Neutrophil (primary cell): ENCODE results near the gene TSPAN9.

Source experiments
- H3K27ac ChIP-seq: fragments of 200-600 bp; sonication (generic); 2 replicates; pipeline ENCODE4 v1.5.1; 2016; ENCODE audit warnings: mild to moderate bottlenecking, moderate library complexity
- H3K27me3 ChIP-seq: fragments of 200-600 bp; sonication (generic); 2 replicates; pipeline ENCODE4 v1.6.0; 2016; ENCODE audit warnings: mild to moderate bottlenecking
- H3K36me3 ChIP-seq: fragments of 200-600 bp; sonication (generic); 2 replicates; pipeline ENCODE4 v1.5.1; 2017
- H3K4me1 ChIP-seq, 2 experiments: fragments of 200-600 bp in 1 of 2; sonication (generic) in 1 of 2; 1 replicate in 1 of 2; 2 replicates in 1 of 2; pipeline versions ENCODE4 v1.5.1 to v1.6.1; 2013 to 2016; ENCODE audit warnings: low read depth in 1 of 2, low read length in 1 of 2, mild to moderate bottlenecking in 1 of 2, moderate library complexity in 1 of 2; ENCODE audit not compliant: control insufficient read depth in 1 of 2, insufficient read depth in 1 of 2
- H3K4me3 ChIP-seq, 2 experiments: fragments of 200-600 bp in 1 of 2; sonication (generic) in 1 of 2; 1 replicate in 1 of 2; 2 replicates in 1 of 2; pipeline ENCODE4 v1.5.1; 2013 to 2016; ENCODE audit warnings: low read depth in 1 of 2, low read length in 1 of 2, mild to moderate bottlenecking in 1 of 2, moderate library complexity in 1 of 2
- H3K9me3 ChIP-seq: fragments of 200-600 bp; sonication (generic); 2 replicates; pipeline ENCODE4 v1.5.1; 2016
- TF ChIP-seq, protein P1 (sequence below): fragments of 200-600 bp; sonication (generic); IDR thresholded peaks from 2 replicates; pipeline ENCODE4 v1.5.1; 2016; ENCODE audit warnings: antibody characterized with exemption

TSPAN9 gene

DNA sequence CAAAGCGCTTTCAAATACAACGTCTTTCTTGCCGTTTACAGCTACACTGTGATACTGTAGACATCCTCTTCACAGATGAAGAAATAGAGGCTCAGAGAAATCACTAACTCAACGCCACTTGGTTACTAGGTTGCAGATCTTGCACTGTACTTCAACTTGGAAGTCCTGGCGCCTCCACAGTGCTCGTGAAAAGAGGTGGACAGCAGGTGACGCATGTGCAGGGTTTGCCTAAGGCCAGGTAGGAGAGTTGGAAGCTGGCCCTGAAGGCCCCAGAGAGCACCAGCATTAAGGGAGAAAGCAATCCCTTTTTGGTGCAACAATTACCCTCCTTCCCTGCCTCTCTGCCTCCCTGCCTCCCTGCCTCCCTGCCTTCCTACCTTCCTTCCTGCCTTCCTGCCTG, 22.8 kb upstream of the TSPAN9 start:
- Histone ChIP-seq H3K27me3 (peaks cover 32% of the 10 kb centered on the region), H3K4me3 (no peak overlapping the region), H3K4me1 (no peaks in the 10 kb centered on the region), H3K9me3 (no peaks in the 10 kb centered on the region), H3K27ac (no peak overlapping the region), H3K36me3 (no peaks in the 10 kb centered on the region)
- TF ChIP-seq, protein P1, sequence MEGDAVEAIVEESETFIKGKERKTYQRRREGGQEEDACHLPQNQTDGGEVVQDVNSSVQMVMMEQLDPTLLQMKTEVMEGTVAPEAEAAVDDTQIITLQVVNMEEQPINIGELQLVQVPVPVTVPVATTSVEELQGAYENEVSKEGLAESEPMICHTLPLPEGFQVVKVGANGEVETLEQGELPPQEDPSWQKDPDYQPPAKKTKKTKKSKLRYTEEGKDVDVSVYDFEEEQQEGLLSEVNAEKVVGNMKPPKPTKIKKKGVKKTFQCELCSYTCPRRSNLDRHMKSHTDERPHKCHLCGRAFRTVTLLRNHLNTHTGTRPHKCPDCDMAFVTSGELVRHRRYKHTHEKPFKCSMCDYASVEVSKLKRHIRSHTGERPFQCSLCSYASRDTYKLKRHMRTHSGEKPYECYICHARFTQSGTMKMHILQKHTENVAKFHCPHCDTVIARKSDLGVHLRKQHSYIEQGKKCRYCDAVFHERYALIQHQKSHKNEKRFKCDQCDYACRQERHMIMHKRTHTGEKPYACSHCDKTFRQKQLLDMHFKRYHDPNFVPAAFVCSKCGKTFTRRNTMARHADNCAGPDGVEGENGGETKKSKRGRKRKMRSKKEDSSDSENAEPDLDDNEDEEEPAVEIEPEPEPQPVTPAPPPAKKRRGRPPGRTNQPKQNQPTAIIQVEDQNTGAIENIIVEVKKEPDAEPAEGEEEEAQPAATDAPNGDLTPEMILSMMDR = no peak

DNA sequence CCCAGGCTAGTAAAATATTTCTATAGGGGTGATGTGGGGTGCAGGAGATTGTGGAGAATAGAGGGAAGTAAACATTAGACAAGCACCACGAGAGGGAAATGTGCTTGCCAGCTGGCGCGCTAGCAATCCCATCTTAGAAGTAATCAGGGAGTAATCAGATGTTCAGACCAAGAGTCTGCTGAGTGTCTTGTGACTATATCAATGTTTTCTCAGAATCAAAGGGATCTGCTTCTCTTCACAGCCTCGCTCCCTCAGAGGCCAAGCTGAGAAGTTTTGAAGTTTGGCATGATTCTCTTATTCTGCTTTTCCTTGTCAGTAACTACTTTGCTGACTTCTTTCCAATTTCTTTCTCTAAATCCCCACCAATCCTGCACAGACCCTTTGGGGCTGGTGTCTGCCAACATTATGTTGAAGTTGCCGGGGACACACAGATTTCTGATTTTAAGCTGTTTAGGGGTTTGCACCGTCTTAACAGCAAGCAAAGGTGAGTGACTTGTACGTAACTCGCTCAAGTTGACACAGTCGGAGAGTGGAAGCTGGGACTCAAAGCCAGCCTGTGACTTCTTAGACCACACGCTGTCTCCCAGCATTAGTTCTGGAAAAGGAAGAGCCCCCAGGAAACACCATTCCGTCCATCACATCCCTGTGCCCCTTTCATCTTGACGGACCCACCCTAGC, 22.0 kb upstream of the TSPAN9 start:
- peaks cover 24% of the 10 kb centered on the region for H3K27me3 ChIP-seq
- TF ChIP-seq, protein P1 = no peak
- H3K4me3 ChIP-seq = no peak overlapping the region
- H3K27ac ChIP-seq = no peak overlapping the region
- no peaks in the 10 kb centered on the region for H3K4me1 ChIP-seq
- H3K36me3 ChIP-seq = no peaks in the 10 kb centered on the region
- H3K9me3 ChIP-seq = no peaks in the 10 kb centered on the region

DNA sequence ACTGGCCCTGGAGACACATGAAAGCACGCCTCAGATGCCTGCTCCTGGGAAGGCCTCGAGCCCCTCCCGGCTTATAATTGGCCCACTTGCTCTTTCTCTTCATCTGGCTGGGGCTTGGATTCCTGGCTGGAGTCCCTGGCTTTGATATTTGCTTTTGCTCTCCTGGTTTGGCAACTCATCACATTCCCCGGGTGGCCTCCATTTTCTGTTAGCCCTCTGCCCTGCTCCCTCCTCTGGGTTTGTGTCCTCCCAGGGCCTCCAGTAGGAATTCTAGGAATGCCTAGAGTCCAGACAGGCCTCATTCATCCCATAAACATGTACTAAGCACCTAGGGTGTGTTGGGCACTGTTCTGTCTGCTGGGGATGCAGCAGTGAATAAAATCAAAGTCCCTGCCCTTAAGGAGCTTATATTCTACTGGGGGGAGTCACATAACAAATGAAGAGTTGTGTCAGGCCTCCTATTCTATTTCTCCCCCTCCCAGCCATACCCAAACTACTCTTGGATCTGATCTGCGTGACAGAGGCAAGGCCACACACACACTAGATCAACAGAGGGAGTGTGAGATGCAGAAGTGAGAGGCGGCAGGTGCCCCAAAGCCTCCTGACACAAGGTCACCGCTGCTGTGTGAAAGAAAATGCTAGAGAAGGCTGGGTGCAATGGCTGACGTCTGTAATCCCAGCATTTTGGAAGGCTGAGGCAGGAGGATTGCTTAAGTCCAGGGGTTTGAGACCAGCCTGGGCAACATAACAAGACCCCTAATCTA, 21.3 kb upstream of the TSPAN9 start:
- H3K4me3 ChIP-seq = no peak overlapping the region
- no peak overlapping the region for H3K27ac ChIP-seq
- TF ChIP-seq, protein P1 = no peak
- H3K27me3 ChIP-seq = peaks cover 28% of the 10 kb centered on the region
- H3K36me3 ChIP-seq = no peaks in the 10 kb centered on the region
- H3K9me3 ChIP-seq = no peaks in the 10 kb centered on the region
- H3K4me1 ChIP-seq = no peaks in the 10 kb centered on the region

DNA sequence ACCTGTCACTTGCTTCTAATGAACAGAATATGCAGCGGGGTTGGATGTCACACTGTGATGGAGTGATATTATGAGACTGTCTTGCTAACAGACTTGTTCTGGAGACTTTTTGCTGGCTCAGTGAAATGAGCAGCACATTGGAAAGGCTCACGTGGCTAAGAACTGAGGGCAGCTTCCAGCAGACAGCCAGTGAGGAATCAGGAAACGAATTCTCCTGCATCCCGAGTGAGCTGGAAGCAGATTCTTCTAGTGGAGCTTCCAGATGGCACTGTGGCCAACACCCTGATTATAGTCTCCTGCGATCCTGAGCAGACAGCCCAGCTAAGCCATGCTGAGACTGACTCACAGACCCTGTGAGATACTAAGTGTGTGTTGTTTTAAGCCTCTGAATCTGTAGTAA, 16.1 kb upstream of the TSPAN9 start:
- Histone ChIP-seq H3K4me3 (no peak overlapping the region), H3K27me3 (peaks cover 52% of the 10 kb centered on the region), H3K4me1 (no peaks in the 10 kb centered on the region), H3K9me3 (no peaks in the 10 kb centered on the region), H3K36me3 (no peaks in the 10 kb centered on the region), H3K27ac (no peak overlapping the region)
- TF ChIP-seq, protein P1 = no peak

DNA sequence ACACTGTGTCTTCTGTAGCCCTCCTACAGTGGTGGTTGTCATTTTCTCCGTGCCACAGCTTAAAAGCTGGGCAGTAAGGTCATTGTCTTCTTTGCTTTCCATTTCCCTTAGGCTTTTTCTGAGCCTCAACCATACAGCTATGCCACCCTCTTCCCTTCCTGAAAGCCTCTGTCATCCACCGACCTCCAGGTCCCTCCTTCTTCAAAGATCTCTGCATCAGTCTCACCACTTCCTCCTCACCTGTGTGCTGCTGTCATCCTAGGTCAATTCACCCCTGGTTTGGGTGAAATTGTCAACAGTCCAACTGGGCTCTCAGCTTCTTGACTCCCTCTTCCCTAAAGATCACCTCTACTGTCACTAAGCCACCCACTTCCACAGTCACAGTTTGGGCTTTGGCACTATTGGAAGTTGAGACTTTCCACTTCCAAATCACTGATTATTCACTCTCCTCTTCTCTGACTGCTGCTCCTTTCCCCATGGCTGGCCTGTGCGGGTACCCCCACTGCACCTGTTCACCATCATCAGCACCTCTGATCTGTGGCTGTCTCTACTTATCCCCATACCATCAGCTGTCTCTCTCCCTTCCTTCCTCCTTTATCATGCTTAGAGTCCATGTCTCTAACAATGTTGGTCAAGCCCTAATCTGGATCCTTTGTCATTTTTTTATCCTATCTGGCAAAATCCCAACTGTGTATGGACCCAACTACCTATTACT, 15.5 kb upstream of the TSPAN9 start:
- no peaks in the 10 kb centered on the region for H3K4me1 ChIP-seq
- no peaks in the 10 kb centered on the region for H3K9me3 ChIP-seq
- H3K4me3 ChIP-seq = no peak overlapping the region
- no peaks in the 10 kb centered on the region for H3K36me3 ChIP-seq
- peaks cover 46% of the 10 kb centered on the region for H3K27me3 ChIP-seq
- H3K27ac ChIP-seq = no peak overlapping the region
- TF ChIP-seq, protein P1 = no peak
